T-helper 1 cell treated with Interleukin-12 subunit alpha and Interleukin-12 subunit beta and Interleukin-4 antibody, amounts not matched to agents 30 μg/mL and 1 μg/mL, for 36 hours (primary cell): ENCODE results near the gene CCPG1.

Experiments
- H3K27ac Mint-ChIP-seq: one replicate; pipeline ENCODE4 v1.8.0; 2021; ENCODE audit warnings: mild to moderate bottlenecking, mixed read lengths
- H3K27me3 Mint-ChIP-seq: one replicate; pipeline ENCODE4 v1.8.0; 2021; ENCODE audit warnings: low read depth, mixed read lengths
- H3K36me3 Mint-ChIP-seq: one replicate; pipeline ENCODE4 v1.8.0; 2021; ENCODE audit warnings: low read depth, mixed read lengths
- H3K4me1 Mint-ChIP-seq: one replicate; pipeline ENCODE4 v1.8.0; 2021; ENCODE audit warnings: low read depth, mixed read lengths
- H3K4me3 Mint-ChIP-seq: one replicate; pipeline ENCODE4 v1.8.0; 2021; ENCODE audit warnings: mild to moderate bottlenecking, moderate library complexity, mixed read lengths
- H3K9me3 Mint-ChIP-seq: one replicate; pipeline ENCODE4 v1.8.0; 2021; ENCODE audit warnings: mixed read lengths

CCPG1 gene

GRCh38 chr15:55319537-55320237 is 88.5 kb downstream of the CCPG1 start:
- H3K9me3 Mint-ChIP-seq = no peaks in the 10 kb centered on the region
- H3K27ac Mint-ChIP-seq = peak overlapping the region; percentile 96
- H3K27me3 Mint-ChIP-seq = no peaks in the 10 kb centered on the region
- H3K36me3 Mint-ChIP-seq = peaks cover 24% of the 10 kb centered on the region
- H3K4me1 Mint-ChIP-seq = peaks cover 40% of the 10 kb centered on the region
- H3K4me3 Mint-ChIP-seq = peak overlapping the region; percentile 97

GRCh38 chr15:55318588-55319494 is 89.3 kb downstream of the CCPG1 start, which contains the start of the genes PIGB and PIGBOS1:
PIGB (plus strand) TSS chr15:55319222; CDS start chr15:55319251, 29 bp downstream.
PIGBOS1 (minus strand) TSS chr15:55319123; CDS start chr15:55317792, 1,331 bp downstream.
- peaks cover 46% of the 10 kb centered on the region for H3K4me1 Mint-ChIP-seq
- no peaks in the 10 kb centered on the region for H3K9me3 Mint-ChIP-seq
- H3K27me3 Mint-ChIP-seq = no peaks in the 10 kb centered on the region
- H3K36me3 Mint-ChIP-seq = peaks cover 24% of the 10 kb centered on the region
- peak within 1 kb of the TSS; percentile 96 for H3K27ac Mint-ChIP-seq
- H3K4me3 Mint-ChIP-seq = peak within 1 kb of the TSS; percentile 97
